Heart right ventricle (tissue), 16 donors: ENCODE results near the gene GSS. TPM values are rescaled to one million over a fixed set of nuclear protein-coding genes. Genes with fewer than 3 reads are reported as not detected.
A peak's percentile ranks its signal among the peaks of the same experiment; 100 is the strongest.

Source experiments
- ATAC-seq, 8 donors: fragments of 200-7000 bp; cut with Tn5 transposase; one replicate each; pipeline ENCODE4 v1.9.1; 2020; ENCODE audit warnings: mild to moderate bottlenecking in 8 of 8, moderate library complexity in 8 of 8, moderate number of reproducible peaks in 1 of 8
- DNase-seq, 2 donors: peaks; one replicate each; pipeline ENCODE4 v3.0.0-alpha.2; 2020
- H3K27ac ChIP-seq, 10 donors: fragments of 200-600 bp; sonication (generic) in 2 of 10; one replicate each; pipeline versions ENCODE4 v1.5.0 to v1.8.0; 2020 to 2022; ENCODE audit warnings: mild to moderate bottlenecking in 3 of 10
- H3K27me3 ChIP-seq, 7 donors: fragments of 200-600 bp; one replicate each; pipeline ENCODE4 v1.8.0; 2021 to 2022; ENCODE audit warnings: mild to moderate bottlenecking in 2 of 7
- H3K36me3 ChIP-seq, 9 donors: fragments of 200-600 bp; sonication (generic) in 1 of 9; one replicate each; pipeline versions ENCODE4 v1.5.0 to v1.8.0; 2020 to 2022; ENCODE audit warnings: mild to moderate bottlenecking in 2 of 9
- H3K4me1 ChIP-seq, 9 donors: fragments of 200-600 bp; sonication (generic) in 1 of 9; one replicate each; pipeline versions ENCODE4 v1.5.0 to v1.8.0; 2020 to 2022; ENCODE audit warnings: mild to moderate bottlenecking in 4 of 9
- H3K4me3 ChIP-seq, 10 donors: fragments of 200-600 bp; sonication (generic) in 2 of 10; one replicate each; pipeline versions ENCODE4 v1.5.0 to v1.8.0; 2020 to 2022; ENCODE audit warnings: mild to moderate bottlenecking in 7 of 10, moderate library complexity in 2 of 10
- H3K9me3 ChIP-seq, 11 donors: fragments of 200-600 bp in 10 of 11; sonication (generic) in 2 of 11; one replicate each; pipeline versions ENCODE4 v1.5.0 to v1.8.0; 2013 to 2022; ENCODE audit warnings: mild to moderate bottlenecking in 2 of 11, control low read depth in 1 of 11, moderate library complexity in 1 of 11
- CTCF ChIP-seq, 9 donors: fragments of 200-600 bp; sonication (generic) in 2 of 9; IDR thresholded peaks; one replicate each; pipeline versions ENCODE4 v1.5.0 to v1.8.0; 2021 to 2022; ENCODE audit warnings: antibody characterized with exemption in 9 of 9, mild to moderate bottlenecking in 5 of 9, moderate library complexity in 1 of 9
- WGBS, 2 donors: extraction: QIAGEN DNeasy Blood & Tissue Kit; methylation state at CpG; one replicate each; pipeline ENCODE4 v1.1.7; 2013; ENCODE audit warnings: inconsistent platforms in 1 of 2; 5-methylcytosine and 5-hydroxymethylcytosine counted together
- intact Hi-C, 10 donors: fragments of 100-400 bp; cut with DNase I; formaldehyde crosslinking; loops; one replicate each; pipeline versions ENCODE4 v1.11.1 to v1.14.2; 2022
- polyA plus RNA-seq, 2 donors: library from polyadenylated mRNA; stranded (reverse); fragments of 200-250 nt; gene quantifications; one replicate each; pipeline ENCODE4 v1.2.3, GENCODE V29; 2013
- total RNA-seq, 10 donors: library from RNA; stranded (reverse); fragmentation: NEBNext Ultra II Directional in 3 of 10; extraction: Animal tissue kit (Norgen Biotek cat#: 25700) in 3 of 10; gene quantifications; one replicate each; pipeline versions ENCODE4 v1.2.1 to v1.2.4, GENCODE V29; 2021 to 2023
- donor health status: Arrhythmogenic right ventricular cardiomyopathy.
- donor health status: ischemic (EF 13 %, LVEDD 7.1; RV severe dilation, severe dysfunction).
- donor health status: healthy with polysubstance abuse.
- donor health status: DM: no; HTN: yes; CAD: no.
- donor health status: DM: no; HTN: no; CAD: no.
- donor health status: ischemic (EF 25% LVEDD 6.9; RV normal size, moderate dysfunction).
- donor health status: ischemic (EF 25% LVEDD 5.7; RV mildly dilated, moderate dysfunction).
- donor health status: healthy.
- donor health status: DM: yes; HTN: yes; CAD: no.
- donor health status: Ischemic cardiomyopathy.
- donor health status: ischemic (EF 35%, LVEDD 5.7; RV mildly dilated, moderate dysfunction).
- donor health status: nonischemic (EF 11% LVEDD 7.7; RV severe dilation, severe dysfunction).
- donor health status: DM: yes; HTN: yes; CAD: no.
- donor health status: PGD.
- donor health status: ischemic (EF 29% LVEDD 5.4; RV normal size, mild dysfunction).
- donor health status: nonischemic (EF 23%, LVEDD 6.1; RV moderate dilation, normal function).

The GSS gene
- total and polyA plus RNA-seq, 12 donors = 20.0 to 60.4 (median 25.9) TPM

GRCh38 chr20:34983089-34983820 lies 27.6 kb upstream of the GSS start:
- H3K9me3 ChIP-seq = no peaks in the 10 kb centered on the region
- WGBS, 2 donors = 23 to 25% methylated on average over 5 of the region's 5 CpGs
- H3K4me3 ChIP-seq = no peak overlapping the region
- DNase-seq = no peak
- H3K27me3 ChIP-seq = peaks cover 0 to 17% (median 0%) of the 10 kb centered on the region in 7 donors
- H3K4me1 ChIP-seq = peaks cover 15 to 84% (median 48%) of the 10 kb centered on the region in 9 donors
- ATAC-seq = no peak
- H3K27ac ChIP-seq = peak overlapping the region; percentile 38 to 98 (median 68)
- intact Hi-C loops = no loop called here
- TF ChIP-seq CTCF (IDR thresholded peaks at IDR 0.05) = no peak
- peaks cover 0 to 27% (median 0%) of the 10 kb centered on the region in 9 donors for H3K36me3 ChIP-seq

DNA sequence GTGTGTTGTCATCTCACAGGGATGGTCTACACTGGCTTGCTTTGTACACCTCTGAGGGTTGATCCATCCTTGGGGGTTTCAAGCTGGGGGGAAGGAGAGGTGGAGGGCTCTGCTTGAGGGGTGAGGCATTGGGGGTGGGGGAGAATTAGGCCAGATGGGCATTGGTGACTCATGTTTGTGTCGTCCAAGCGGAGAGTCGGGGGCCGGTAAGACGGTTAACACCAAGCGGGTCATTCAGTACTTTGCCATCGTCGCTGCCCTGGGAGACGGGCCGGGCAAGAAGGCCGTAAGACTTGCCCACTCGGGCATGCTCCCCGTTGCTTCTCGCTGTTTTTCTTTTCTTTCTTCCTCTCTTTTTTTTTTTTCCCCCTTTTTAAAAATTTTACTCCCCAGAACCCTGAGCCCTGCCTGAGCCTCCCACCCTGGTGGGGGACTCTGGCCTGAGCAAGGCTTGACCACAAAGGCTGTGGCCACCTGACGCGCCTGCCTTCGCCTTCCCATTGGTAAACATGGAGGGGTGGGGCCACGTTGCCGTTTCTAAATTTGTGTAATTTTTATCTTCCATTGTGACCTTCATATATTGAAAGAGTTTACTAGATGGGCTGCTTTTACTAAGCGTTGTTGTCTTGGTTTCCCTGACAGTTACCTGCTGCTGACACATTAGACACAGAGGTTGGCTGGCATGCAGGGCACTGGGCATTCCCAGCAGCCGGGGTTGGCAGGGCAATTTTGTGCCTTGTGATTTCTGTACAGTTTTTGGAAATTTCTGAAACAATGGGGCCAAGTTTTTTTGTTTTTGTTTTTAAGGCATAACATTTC lies 26.9 kb upstream of the GSS start:
- no peak for DNase-seq

DNA sequence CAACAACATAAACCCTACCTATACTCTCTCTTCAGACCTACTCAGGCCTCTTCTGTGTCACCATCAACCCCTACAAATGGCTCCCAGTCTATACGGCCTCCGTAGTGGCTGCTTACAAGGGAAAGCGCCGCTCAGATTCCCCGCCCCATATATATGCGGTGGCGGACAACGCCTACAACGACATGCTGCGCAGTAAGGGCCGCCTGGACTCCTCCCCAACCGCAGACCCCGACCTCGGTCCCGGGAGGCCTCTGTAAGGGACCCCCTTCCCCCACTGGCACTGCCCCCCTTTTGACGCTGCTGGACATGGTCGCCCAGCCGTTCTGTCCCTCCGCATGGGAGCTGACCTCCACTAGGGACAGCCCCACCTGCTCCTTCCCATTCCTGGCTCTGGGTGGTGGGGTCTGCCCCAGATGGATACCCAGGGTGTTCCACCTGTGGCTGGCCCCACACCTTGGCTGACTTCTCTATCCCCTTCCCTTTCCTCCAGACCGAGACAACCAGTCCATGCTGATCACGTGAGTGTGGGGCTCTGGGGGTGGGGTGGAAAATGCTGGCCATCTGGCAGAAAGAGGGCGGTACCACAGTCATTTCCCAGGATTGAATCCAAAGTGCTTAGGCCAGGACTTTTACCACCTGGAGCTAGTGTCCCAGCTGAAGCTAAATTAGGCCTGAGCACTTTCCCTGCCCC lies 25.1 kb upstream of the GSS start:
- WGBS, 2 donors = 59 to 74% methylated on average over 22 of the region's 22 CpGs
- H3K27ac ChIP-seq = peak overlapping the region; percentile 31 to 98 (median 68)
- DNase-seq (peak; percentile 53 to 77), ATAC-seq (peak; percentile 5 to 50 (median 30))
- H3K4me3 ChIP-seq = peak overlapping the region in 9 of 10 donors; percentile 6 to 65 (median 57)
- intact Hi-C loops = no loop called here
- H3K4me1 ChIP-seq = peaks cover 8 to 67% (median 28%) of the 10 kb centered on the region in 9 donors
- TF ChIP-seq CTCF (IDR thresholded peaks at IDR 0.05) = peak in 1 of 9 donors; percentile 9
- peaks cover 0 to 11% (median 0%) of the 10 kb centered on the region in 9 donors for H3K36me3 ChIP-seq
- peaks cover 0 to 17% (median 0%) of the 10 kb centered on the region in 7 donors for H3K27me3 ChIP-seq
- H3K9me3 ChIP-seq = no peaks in the 10 kb centered on the region

More for the DNA sequence above, 26.9 kb upstream of the GSS start:
- intact Hi-C loops = no loop called here
- peak overlapping the region in 5 of 10 donors; percentile 2 to 65 (median 57) for H3K4me3 ChIP-seq
- peak overlapping the region; percentile 38 to 98 (median 68) for H3K27ac ChIP-seq
- no peaks in the 10 kb centered on the region for H3K9me3 ChIP-seq
- H3K36me3 ChIP-seq = peaks cover 0 to 20% (median 0%) of the 10 kb centered on the region in 9 donors
- peaks cover 15 to 76% (median 42%) of the 10 kb centered on the region in 9 donors for H3K4me1 ChIP-seq
- no peak for TF ChIP-seq CTCF (IDR thresholded peaks at IDR 0.05)
- WGBS, 2 donors = 45 to 68% methylated on average over 21 of the region's 21 CpGs
- no peak for ATAC-seq
- peaks cover 0 to 17% (median 0%) of the 10 kb centered on the region in 7 donors for H3K27me3 ChIP-seq
